AG09309 (cell line): ENCODE measurements around the gene IGFL3.

Experiments
- DNase-seq: peaks from one replicate; pipeline ENCODE4 v3.0.0-alpha.2; 2010; ENCODE audit warnings: low read depth
- H3K4me3 ChIP-seq: 2 replicates; pipeline ENCODE4 v1.5.1; 2011; ENCODE audit warnings: mild to moderate bottlenecking, low read depth, low read length, moderate library complexity; ENCODE audit not compliant: control insufficient read depth
- CTCF ChIP-seq: IDR thresholded peaks from 2 replicates; pipeline ENCODE4 v1.5.1; 2011; ENCODE audit warnings: mild to moderate bottlenecking, low read depth, low read length, inconsistent platforms; ENCODE audit not compliant: insufficient read depth, control insufficient read depth; ENCODE audit errors: missing control alignments

Gene IGFL3

GRCh38 chr19:46073268-46073922 is 51.1 kb downstream of the IGFL3 start:
- TF ChIP-seq CTCF: no peak
- no peak for DNase-seq
- no peak overlapping the region for H3K4me3 ChIP-seq
